ENCODE data around the gene ITGA1.
"Not testable (repeated sequence)": the region's sequence is repeated elsewhere in the genome, so short reads cannot be mapped to it uniquely, and the experiment has no call there.

Gene ITGA1

DNA sequence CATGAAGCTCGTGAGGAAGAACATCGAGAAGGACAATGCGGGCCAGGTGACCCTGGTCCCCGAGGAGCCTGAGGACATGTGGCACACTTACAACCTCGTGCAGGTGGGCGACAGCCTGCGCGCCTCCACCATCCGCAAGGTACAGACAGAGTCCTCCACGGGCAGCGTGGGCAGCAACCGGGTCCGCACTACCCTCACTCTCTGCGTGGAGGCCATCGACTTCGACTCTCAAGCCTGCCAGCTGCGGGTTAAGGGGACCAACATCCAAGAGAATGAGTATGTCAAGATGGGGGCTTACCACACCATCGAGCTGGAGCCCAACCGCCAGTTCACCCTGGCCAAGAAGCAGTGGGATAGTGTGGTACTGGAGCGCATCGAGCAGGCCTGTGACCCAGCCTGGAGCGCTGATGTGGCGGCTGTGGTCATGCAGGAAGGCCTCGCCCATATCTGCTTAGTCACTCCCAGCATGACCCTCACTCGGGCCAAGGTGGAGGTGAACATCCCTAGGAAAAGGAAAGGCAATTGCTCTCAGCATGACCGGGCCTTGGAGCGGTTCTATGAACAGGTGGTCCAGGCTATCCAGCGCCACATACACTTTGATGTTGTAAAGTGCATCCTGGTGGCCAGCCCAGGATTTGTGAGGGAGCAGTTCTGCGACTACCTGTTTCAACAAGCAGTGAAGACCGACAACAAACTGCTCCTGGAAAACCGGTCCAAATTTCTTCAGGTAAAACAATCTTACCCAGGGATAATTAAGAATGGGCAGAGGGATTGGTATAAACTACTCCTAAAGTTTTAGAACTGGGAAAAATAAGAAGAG lies 12.9 kb downstream of the ITGA1 start:
- in situ Hi-C loops (cut with MboI; ENCODE audit: low sequenced_read_pairs): no loop called here

DNA sequence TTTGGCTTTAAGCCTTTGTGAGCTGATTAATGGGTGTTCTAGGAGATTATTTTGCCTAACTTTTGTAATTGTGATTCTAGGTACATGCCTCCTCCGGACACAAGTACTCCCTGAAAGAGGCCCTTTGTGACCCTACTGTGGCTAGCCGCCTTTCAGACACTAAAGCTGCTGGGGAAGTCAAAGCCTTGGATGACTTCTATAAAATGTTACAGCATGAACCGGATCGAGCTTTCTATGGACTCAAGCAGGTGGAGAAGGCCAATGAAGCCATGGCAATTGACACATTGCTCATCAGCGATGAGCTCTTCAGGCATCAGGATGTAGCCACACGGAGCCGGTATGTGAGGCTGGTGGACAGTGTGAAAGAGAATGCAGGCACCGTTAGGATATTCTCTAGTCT lies 13.6 kb downstream of the ITGA1 start:
- in situ Hi-C loops (cut with MboI; ENCODE audit: low sequenced_read_pairs): no loop called here

DNA sequence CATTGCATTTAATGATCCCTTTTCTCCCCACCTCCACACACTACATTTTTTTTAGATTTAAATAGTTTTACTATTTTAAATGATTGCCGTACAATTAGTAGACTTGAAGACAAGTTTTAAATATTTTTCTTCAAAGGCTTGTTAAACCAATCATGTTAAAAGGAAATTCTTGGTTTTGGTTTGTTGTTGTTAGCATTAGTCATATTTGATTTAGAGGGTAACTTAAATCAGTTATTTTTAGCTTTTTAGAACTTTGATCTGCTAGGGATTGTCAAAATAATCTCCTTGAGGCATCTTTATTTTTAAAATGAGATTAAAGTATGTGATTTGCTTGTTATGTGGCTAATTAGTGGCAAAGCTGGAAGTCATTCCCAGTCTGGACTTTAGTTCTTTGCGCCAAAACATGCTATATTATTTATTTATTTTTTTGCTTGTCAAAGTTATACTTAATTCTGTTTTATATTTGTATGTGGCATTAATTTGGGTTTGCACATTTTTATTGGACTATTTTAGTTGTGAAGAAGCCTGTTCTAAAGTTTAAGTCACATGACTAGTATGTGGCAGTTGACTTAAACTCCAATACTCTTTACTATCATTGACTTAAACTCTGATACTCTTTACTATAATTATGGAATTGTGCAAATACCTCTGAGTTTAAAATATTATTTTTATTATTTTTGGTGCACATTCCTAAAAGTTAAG lies 14.7 kb downstream of the ITGA1 start:
- in situ Hi-C loops (cut with MboI; ENCODE audit: low sequenced_read_pairs): no loop called here

DNA sequence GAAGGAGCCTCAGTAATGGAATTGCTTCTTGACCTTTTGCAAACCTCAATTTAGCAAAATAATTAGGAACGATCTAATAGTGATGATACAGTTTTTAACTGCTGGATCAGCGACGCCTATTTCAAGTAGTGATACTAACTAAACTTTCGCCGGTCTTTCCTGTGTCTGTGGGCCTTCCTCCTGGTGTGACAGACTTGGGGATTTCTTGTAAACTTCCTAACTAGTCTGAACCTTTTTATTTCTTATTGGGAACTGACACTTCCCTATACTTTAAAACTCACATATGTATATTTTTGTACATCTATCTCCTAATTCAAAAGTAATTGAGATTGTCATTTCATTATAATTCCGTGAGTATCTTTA lies 15.2 kb downstream of the ITGA1 start:
- in situ Hi-C loops (cut with MboI; ENCODE audit: low sequenced_read_pairs): no loop called here

DNA sequence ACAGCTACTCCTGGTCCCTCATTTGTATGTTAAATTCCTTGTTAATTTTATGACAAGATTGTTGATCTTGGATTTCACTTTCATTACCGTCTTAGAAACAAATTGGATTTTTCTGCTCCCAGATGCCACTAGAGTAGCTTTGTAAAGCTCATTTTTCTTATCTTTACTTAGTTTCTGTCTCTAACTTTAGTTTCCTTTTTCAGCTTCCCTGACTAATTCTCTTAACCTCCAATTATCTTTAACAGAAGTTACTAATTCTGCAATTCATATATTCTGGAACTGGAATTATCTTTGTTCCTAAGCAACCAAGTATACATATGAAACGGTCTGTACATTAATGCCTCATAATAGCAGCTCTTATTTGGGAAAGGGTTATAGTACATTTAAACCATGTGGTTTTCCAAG lies 16.7 kb downstream of the ITGA1 start:
- in situ Hi-C loops (cut with MboI; ENCODE audit: low sequenced_read_pairs): no loop called here

DNA sequence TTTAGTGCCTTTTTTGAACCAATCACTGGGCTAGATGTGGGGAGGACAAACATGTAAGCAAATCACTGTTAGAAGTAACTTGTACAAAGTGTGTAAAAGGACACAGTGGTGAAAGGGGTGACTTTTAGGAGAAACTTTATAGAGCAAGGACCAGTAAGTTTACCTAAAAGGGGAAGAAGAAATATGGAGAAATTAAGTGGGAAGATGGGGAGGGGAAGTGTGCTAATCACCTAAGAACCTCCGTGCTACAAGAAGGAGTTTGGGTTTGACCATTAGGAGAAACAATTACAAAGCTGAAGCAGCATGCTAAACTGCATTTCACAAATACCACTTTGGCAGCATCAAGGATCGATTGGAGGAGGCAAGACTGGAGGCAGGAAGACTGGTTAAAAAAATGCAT lies 17.3 kb downstream of the ITGA1 start:
- in situ Hi-C loops (cut with MboI; ENCODE audit: low sequenced_read_pairs): no loop called here

DNA sequence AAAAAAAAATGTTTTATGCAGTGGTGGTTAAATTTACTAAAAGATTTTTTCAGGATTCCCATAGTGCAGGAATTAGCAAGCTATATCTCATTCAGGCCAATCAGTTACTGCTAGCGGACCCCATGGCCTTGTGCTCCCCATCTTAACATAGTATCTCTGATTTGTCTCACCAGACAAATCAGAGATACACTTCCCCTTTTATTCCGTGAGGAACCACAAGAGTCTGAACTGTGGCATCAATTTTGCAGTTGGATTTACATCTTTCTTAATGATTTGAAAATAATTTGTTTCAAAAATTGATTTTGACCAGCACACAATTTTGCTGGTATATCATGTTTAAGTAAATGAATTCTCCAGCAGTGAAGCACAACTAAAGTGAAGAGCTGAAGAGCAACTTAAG lies 17.9 kb downstream of the ITGA1 start:
- in situ Hi-C loops (cut with MboI; ENCODE audit: low sequenced_read_pairs): no loop called here

DNA sequence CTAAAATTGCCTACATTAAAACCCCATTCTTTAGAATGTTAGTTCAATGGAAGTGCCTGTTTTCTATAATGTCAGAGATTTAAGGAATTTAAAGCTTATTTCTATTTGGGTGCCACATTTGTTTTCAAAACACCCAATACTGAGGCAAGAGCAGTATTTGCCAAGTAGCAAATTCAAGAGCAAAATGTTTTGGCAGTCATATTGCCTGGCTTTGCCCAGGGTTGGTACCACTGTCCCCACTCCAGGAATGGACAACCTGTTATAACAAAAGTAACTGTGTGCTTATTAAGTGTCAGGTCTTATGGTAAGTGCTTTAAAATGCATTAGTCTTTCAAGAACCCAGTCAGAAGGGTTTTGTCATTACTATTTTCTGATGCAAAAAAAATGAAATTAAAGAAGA lies 19.3 kb downstream of the ITGA1 start:
- in situ Hi-C loops (cut with MboI; ENCODE audit: low sequenced_read_pairs): no loop called here

DNA sequence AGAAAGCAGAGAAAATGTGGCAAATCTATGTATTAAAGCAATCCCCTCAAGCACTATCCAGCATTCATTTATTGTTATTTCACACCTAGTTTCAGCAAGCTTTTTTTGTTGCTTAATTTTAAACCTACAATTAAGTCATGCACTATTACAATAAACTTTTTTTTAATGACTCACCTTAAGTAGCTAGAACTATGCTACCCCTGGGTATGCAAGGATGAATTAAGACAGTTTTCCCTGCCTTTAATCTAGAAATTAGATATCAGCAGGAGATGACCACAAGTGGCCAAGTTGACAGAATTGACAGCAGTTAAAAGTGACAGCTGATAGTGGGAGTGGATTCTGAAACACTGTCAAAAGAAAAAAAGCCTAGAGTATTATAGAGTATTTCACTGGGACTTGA lies 20.0 kb downstream of the ITGA1 start:
- in situ Hi-C loops (cut with MboI; ENCODE audit: low sequenced_read_pairs): no loop called here

DNA sequence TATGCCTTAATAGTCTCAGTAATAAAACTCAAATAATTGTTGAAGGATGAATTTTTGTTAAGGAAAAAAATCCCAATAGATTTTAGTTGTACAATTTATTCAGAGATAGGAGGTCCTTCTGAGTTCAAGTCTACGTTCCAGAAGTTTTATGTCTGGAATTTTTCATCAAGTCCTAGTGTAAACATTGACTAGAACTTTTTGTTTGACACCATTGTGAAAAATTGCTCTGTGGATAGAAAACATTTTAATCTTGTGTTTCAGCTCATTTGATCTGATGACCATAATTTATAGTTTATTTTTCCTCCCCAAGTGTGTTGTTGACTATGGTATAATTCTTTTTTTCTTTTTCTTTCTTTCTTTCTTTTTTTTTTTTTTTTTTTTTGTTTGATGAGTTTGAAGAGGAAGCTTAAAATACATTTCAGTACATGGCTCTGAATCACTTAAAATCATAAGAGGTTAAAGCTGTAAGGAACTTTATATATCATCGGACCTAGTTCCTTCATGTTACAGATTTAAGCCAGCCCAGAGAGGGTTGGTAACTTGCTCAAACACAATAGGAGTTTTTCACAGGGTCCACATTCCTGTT lies 20.7 kb downstream of the ITGA1 start:
- in situ Hi-C loops (cut with MboI; ENCODE audit: low sequenced_read_pairs): no loop called here

DNA sequence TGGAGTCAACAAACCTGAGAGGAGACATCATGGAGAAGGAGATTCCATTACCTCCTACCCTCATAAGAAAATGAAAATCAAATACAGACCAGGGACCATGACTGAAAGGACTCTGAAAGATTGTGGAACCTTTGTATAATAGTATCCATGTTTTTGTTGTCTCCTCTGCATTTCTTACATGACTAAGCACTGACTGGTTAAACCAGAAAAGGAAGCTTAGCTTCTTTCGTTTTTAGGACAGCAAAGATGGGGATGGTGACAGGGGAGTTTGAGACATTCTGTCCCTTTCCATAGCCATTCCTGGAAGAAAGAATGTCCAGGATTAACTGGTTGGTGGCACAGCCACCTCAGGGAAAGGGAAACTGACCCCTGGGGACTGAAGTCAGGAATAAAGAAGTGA lies 22.2 kb downstream of the ITGA1 start:
- in situ Hi-C loops (cut with MboI; ENCODE audit: low sequenced_read_pairs): no loop called here

DNA sequence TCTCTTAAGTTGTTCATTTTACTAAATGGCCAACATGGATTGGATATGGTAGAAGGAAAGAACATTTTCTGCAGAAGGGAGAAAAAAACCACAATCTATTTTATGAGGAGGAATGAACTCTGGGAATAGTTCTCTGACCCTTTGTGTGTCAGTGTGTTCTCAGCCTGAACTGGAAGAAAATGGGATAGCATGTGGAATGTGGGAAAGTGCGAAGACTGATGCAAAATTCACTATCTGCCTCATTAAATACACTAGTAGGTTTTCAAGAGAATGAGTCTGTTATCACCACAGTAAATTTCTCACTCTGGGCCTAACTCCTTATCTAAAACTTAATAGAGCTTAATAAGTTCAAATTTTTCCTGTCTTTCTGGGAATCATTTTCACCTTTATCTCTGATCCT lies 22.7 kb downstream of the ITGA1 start:
- in situ Hi-C loops (cut with MboI; ENCODE audit: low sequenced_read_pairs): no loop called here

DNA sequence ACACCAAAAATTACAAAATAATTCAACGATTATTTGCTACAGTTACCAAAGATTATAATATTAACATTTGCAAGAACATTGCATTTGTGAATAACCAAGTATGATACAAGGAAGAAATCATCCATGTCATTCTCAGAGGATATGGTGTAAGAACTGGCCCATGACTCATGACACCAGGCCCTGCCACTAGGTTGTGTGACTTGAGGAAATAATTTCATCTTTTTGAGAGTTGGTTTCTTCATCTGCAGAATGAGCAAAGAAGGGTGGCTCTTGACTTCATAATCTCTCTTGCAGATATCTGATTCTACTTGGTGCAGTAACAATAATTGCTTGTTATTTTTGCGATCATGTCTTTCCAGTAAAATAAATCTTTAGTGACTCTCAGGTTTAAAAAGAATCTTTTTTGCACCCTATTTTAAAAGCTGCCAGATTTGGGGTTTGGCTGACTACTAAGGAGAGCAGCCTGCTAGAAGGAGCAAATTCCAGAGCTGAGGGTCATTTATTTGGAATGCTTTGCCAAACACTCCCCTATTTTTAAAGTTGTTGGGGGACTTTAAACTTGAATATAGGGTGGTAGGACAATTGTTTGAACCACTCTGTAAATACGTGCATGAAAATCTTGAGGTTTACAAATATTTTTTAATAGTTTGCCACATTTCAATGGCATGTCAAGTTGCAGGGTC lies 23.5 kb downstream of the ITGA1 start:
- in situ Hi-C loops (cut with MboI; ENCODE audit: low sequenced_read_pairs): no loop called here

DNA sequence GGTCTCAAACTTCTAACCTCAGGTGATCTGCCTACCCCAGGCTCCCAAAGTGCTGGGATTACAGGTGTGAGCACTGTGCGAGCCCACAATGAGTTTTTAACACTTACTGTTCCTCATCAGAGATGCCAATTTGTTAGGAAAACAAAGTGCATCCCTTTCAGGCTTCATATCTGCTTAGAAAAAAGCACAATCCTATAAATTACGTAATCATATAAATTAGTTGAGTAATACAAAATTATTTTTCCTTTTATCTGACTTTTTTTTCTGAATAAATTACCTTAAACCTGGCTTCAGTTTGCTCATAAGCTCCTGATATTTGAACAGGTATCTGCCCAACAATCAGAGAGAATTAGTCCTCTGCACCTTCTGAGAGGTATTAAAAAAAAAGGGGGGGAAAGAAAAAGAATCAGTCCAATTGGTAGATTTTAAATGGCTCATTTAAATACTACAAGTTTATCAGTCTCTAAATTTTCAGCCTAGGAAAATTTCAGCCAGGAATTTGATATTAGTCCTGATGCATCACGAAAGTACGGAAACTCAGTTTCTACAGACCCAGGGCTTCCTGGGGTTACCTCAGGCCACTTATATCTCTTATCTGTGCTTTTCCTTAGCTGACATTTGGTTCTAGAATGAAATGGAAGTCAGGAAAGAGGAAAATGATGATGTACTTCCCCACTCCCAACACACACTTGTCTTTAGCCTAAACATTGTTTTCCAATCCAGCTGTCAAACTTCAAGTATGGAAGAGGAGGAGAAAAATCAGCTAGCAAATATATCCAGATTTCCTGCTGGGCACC lies 26.8 kb downstream of the ITGA1 start:
- in situ Hi-C loops (cut with MboI; ENCODE audit: low sequenced_read_pairs): no loop called here

DNA sequence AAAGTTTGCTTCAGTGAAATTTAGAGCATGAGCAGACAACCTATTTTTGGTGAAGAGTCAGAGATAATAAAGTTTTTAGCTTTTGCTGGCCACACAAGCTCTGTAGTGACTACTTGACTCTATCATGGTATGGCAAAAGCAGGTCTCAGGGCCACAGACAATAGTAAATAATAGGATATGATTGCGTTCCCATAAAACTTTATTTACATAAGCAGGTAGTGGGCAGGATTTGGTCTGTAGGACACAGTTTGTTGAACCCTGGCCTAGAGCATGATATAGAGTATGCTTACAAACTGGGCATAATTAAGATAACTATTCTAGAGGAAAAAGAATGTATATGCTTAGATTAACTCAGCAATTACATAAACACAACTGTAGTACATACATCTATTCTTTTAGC lies 30.1 kb downstream of the ITGA1 start:
- in situ Hi-C loops (cut with MboI; ENCODE audit: low sequenced_read_pairs): no loop called here

DNA sequence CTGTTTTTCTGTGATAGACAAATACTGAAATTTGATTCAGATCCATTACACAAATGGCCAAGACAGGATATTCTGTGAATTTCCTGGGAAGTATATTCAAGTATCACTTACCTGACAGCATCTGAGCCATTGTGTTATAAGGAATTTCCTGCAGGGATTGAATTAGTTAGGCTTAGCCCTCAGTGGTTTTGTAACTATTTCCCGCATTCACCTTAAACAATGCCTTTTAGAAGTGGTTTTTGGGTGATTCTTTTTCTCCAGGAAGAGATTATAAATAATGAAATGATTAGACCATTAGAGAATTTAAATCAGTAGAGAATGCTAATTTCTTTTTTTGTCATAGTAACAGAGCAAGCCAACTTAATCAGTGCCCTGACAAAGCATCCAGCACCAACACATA lies 30.6 kb downstream of the ITGA1 start:
- in situ Hi-C loops (cut with MboI; ENCODE audit: low sequenced_read_pairs): no loop called here

DNA sequence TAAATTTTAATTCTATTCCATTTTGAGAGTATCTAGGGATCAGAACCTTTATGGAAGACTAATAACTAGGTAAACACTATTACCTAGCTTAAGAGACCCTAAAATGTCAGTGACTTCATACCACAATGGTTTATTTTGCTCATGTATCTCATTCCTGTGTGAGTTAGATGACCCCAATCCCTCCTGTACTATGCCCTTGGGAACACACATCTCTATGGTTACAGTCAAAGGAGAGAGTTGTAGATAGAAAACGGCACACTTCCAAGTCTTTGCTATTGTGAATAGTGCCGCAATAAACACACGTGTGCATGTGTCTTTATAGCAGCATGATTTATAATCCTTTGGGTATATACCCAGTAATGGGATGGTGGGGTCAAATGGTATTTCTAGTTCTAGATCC lies 31.1 kb downstream of the ITGA1 start:
- in situ Hi-C loops (cut with MboI; ENCODE audit: low sequenced_read_pairs): not testable (repeated sequence)

DNA sequence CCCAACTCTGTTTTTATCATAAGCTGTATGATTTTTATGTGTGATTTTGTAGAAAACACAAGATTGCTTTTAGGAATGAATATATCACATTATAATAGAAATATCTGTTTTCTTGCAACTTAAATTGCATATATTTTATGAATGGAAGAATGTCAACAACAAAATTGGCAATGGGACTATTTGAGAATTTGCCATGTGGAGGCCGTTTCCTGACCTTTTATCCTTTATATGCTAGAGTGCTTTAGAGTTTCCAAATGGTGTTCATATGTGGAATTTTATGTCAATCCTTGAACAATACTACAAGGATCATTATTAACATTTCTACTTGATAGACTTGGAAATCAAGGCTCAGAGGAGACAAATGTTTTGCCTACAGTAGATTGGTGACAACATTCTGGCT lies 34.2 kb downstream of the ITGA1 start:
- in situ Hi-C loops (cut with MboI; ENCODE audit: low sequenced_read_pairs): no loop called here

DNA sequence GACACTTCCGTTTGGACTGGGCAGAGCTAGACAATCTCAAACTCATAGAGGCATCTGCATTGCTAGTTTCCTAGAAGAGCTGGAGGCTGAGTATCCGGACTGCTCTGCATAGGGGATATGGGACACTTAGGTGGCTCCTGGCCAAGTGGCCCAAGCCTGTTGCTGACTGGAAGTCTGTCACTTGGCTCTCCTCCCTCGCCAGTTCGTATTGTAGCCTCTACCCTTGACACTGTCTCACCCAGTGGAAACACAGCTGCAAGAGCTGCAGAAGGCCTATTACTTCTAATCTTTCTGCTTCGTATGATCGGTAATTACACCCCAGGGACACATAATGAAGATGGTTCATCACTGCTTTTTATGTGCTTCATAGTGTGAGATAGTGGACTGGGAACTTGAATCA lies 34.7 kb downstream of the ITGA1 start:
- in situ Hi-C loops (cut with MboI; ENCODE audit: low sequenced_read_pairs): no loop called here

DNA sequence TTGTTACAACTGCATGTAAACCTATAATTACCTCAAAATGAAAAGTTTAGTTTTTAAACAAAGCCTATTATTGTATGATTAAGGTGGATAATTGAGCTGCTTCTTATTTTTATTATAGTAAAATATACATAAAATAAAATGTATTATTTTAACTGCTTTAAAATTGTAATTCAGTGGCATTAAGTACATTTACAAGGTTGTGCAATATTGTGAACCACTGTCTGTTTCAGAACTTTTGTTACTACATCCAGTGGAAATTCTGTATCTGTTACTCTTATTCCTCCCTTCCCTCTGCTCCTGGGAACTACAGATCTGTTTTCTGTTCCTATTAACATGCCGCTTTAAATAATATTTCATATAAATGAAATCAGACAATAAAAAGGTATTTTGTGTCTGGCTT lies 37.1 kb downstream of the ITGA1 start:
- in situ Hi-C loops (cut with MboI; ENCODE audit: low sequenced_read_pairs): no loop called here

DNA sequence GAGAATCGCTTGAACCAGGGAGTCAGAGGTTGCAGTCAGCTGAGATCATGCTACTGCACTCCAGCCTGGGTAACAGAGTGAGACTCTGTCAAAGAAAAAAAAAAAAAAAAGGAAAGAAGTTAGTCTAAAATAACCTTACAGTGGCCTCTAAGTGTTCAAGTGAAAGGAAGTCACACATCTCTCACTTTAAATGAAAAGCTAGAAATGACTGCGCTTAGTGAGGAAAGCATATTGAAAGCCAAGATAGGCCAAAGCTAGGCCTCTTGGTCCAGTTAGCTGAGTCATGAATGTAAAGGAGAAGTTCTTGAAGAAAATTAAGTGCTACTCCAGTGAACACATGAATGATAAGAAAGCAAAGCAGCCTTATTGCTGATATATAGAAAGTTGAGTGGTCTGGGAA lies 38.1 kb downstream of the ITGA1 start:
- in situ Hi-C loops (cut with MboI; ENCODE audit: low sequenced_read_pairs): no loop called here
